Skeletal muscle tissue (tissue), 4 donors: ENCODE measurements around the gene ZNF48. TPM values are rescaled to one million over a fixed set of nuclear protein-coding genes. Genes with fewer than 3 reads are reported as not detected.

Source experiments
- H3K27ac ChIP-seq: one replicate; pipeline ENCODE4 v1.7.0; 2013; ENCODE audit warnings: mild to moderate bottlenecking, low read depth, low read length, inconsistent platforms
- H3K27me3 ChIP-seq, 3 donors: one replicate each; pipeline ENCODE4 v1.7.0; 2013; ENCODE audit warnings: low read length in 3 of 3; ENCODE audit not compliant: control insufficient read depth in 3 of 3, insufficient read depth in 3 of 3
- H3K36me3 ChIP-seq, 3 donors: one replicate each; pipeline ENCODE4 v1.7.0; 2013; ENCODE audit warnings: low read length in 3 of 3; ENCODE audit not compliant: control insufficient read depth in 3 of 3, insufficient read depth in 3 of 3
- H3K4me1 ChIP-seq, 3 donors: one replicate each; pipeline ENCODE4 v1.7.0; 2013; ENCODE audit warnings: low read length in 3 of 3, mild to moderate bottlenecking in 3 of 3; ENCODE audit not compliant: control insufficient read depth in 3 of 3, insufficient read depth in 3 of 3
- H3K4me3 ChIP-seq, 3 donors: one replicate each; pipeline ENCODE4 v1.7.0; 2013; ENCODE audit warnings: low read length in 3 of 3
- H3K9ac ChIP-seq, 3 donors: one replicate each; pipeline ENCODE4 v1.7.0; 2013; ENCODE audit warnings: low read length in 3 of 3, mild to moderate bottlenecking in 3 of 3, moderate library complexity in 2 of 3, low read depth in 1 of 3
- H3K9me3 ChIP-seq, 3 donors: one replicate each; pipeline ENCODE4 v1.7.0; 2013; ENCODE audit warnings: low read length in 3 of 3; ENCODE audit not compliant: control insufficient read depth in 3 of 3
- total RNA-seq: library from RNA; depleted of rRNA; stranded (reverse); fragments of >200 nt; gene quantifications from one replicate; pipeline ENCODE4 v1.2.3, GENCODE V29; 2014
- donor health status: Osteomylitis.

The ZNF48 gene
- total RNA-seq, 1 donor from 2014 or later: 6.3 TPM

- no peaks in the 10 kb centered on the region for H3K27me3 ChIP-seq
- H3K4me1 ChIP-seq: peaks cover 17 to 20% (median 20%) of the 10 kb centered on the region in 3 donors
- H3K4me3 ChIP-seq: peak overlapping the region; percentile 81 to 94 (median 89)
- H3K27ac ChIP-seq: peak overlapping the region; percentile 80
- H3K9me3 ChIP-seq: no peaks in the 10 kb centered on the region
- H3K9ac ChIP-seq: peak overlapping the region; percentile 74 to 86 (median 84)
- H3K36me3 ChIP-seq: peaks cover 7 to 10% (median 8%) of the 10 kb centered on the region in 3 donors
Observed at GRCh38 chr16:30430428-30430970, 35.3 kb downstream of the ZNF48 start.

- H3K27me3 ChIP-seq: no peaks in the 10 kb centered on the region
- no peak overlapping the region for H3K9ac ChIP-seq
- no peak overlapping the region for H3K27ac ChIP-seq
- no peaks in the 10 kb centered on the region for H3K36me3 ChIP-seq
- H3K4me3 ChIP-seq: no peak overlapping the region
- peaks cover 5 to 7% (median 6%) of the 10 kb centered on the region in 3 donors for H3K4me1 ChIP-seq
- H3K9me3 ChIP-seq: no peaks in the 10 kb centered on the region
Observed at GRCh38 chr16:30434852-30435251, 39.6 kb downstream of the ZNF48 start.

- Histone ChIP-seq H3K27ac (no peak overlapping the region), H3K9me3 (no peaks in the 10 kb centered on the region), H3K4me1 (no peaks in the 10 kb centered on the region), H3K4me3 (no peak overlapping the region), H3K9ac (no peak overlapping the region), H3K27me3 (no peaks in the 10 kb centered on the region), H3K36me3 (no peaks in the 10 kb centered on the region)
Observed at GRCh38 chr16:30437511-30438046, 42.4 kb downstream of the ZNF48 start.

- Histone ChIP-seq H3K27me3 (no peaks in the 10 kb centered on the region), H3K4me3 (no peak overlapping the region), H3K9me3 (no peaks in the 10 kb centered on the region), H3K27ac (no peak overlapping the region), H3K9ac (no peak overlapping the region), H3K36me3 (peaks cover 2 to 5% (median 4%) of the 10 kb centered on the region in 3 donors), H3K4me1 (peaks cover 4 to 8% (median 8%) of the 10 kb centered on the region in 3 donors)
Observed at GRCh38 chr16:30438835-30439234, 43.6 kb downstream of the ZNF48 start.

- peaks cover 14 to 18% (median 16%) of the 10 kb centered on the region in 3 donors for H3K4me1 ChIP-seq
- H3K36me3 ChIP-seq: peaks cover 4 to 9% (median 5%) of the 10 kb centered on the region in 3 donors
- H3K9ac ChIP-seq: no peak overlapping the region
- no peaks in the 10 kb centered on the region for H3K27me3 ChIP-seq
- no peak overlapping the region for H3K4me3 ChIP-seq
- no peaks in the 10 kb centered on the region for H3K9me3 ChIP-seq
- H3K27ac ChIP-seq: no peak overlapping the region
Observed at GRCh38 chr16:30439720-30440348, 44.6 kb downstream of the ZNF48 start.

- Histone ChIP-seq H3K9ac (peak overlapping the region in 1 of 3 donors; percentile 21), H3K4me1 (peaks cover 21 to 26% (median 22%) of the 10 kb centered on the region in 3 donors), H3K27ac (no peak overlapping the region), H3K9me3 (no peaks in the 10 kb centered on the region), H3K27me3 (no peaks in the 10 kb centered on the region), H3K36me3 (peaks cover 4 to 9% (median 5%) of the 10 kb centered on the region in 3 donors), H3K4me3 (peak overlapping the region in 1 of 3 donors; percentile 78)
Observed at GRCh38 chr16:30443631-30444030, 48.4 kb downstream of the ZNF48 start.

DNA sequence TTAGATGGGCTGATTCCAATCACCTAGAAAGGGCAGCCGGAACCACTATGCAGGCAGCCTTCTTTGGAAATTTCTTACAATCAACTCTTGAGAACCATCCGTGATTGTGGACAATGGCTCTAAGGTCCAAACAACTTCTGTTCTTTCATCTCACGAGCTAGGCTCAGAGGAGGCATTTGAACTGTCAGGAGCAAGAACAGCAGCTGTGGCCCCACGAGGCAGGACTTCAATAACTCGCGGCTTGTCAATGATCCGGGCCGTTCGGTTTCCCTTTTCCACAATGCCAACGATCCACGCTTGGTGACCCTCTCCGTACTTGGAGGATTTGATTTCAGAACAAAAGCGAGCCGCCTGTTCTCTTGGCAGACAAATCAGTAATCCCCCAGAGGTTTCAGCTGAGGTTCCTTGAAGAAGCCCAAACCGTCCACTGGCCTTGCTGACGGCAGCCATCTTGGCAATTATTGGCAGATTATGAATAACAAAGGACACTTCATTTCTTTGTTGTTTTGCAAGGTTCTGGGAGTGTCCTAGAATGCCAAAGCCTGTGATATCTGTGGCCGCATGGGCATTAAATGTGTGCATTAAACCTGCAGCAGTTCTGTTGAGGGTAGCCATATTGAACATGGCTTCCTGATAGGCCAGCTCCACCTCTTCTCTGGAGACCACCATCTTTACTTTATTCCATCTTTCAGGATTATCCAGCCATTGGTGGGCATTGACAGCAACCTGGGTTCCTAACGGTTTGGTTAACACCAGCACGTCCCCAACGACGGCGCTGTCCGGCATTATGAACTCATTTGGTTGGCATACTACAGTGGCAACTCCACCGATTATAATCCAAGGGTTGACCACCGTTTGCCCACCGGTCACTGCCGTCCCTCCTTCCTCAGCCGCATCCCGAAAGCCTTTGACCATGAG, 49.3 kb downstream of the ZNF48 start:
- no peaks in the 10 kb centered on the region for H3K9me3 ChIP-seq
- H3K27ac ChIP-seq: peak overlapping the region; percentile 97
- peak overlapping the region; percentile 78 to 98 (median 91) for H3K4me3 ChIP-seq
- peaks cover 4 to 9% (median 5%) of the 10 kb centered on the region in 3 donors for H3K36me3 ChIP-seq
- H3K27me3 ChIP-seq: no peaks in the 10 kb centered on the region
- H3K9ac ChIP-seq: peak overlapping the region; percentile 96 to 100 (median 98)
- H3K4me1 ChIP-seq: peaks cover 21 to 26% (median 22%) of the 10 kb centered on the region in 3 donors

GRCh38 chr16:30445149-30445407, 49.9 kb downstream of the ZNF48 start:
- peaks cover 4 to 9% (median 5%) of the 10 kb centered on the region in 3 donors for H3K36me3 ChIP-seq
- peak overlapping the region; percentile 96 to 100 (median 98) for H3K9ac ChIP-seq
- H3K27ac ChIP-seq: peak overlapping the region; percentile 97
- peak overlapping the region; percentile 78 to 98 (median 91) for H3K4me3 ChIP-seq
- H3K4me1 ChIP-seq: peaks cover 21 to 26% (median 22%) of the 10 kb centered on the region in 3 donors
- no peaks in the 10 kb centered on the region for H3K27me3 ChIP-seq
- no peaks in the 10 kb centered on the region for H3K9me3 ChIP-seq

- Histone ChIP-seq H3K4me3 (peak within 1 kb of the TSS; percentile 78 to 98 (median 91)), H3K9me3 (no peaks in the 10 kb centered on the region), H3K27ac (peak within 1 kb of the TSS; percentile 97), H3K4me1 (peaks cover 21 to 26% (median 22%) of the 10 kb centered on the region in 3 donors), H3K36me3 (peaks cover 4 to 9% (median 5%) of the 10 kb centered on the region in 3 donors), H3K27me3 (no peaks in the 10 kb centered on the region), H3K9ac (peak within 1 kb of the TSS; percentile 96 to 100 (median 98))
Observed at GRCh38 chr16:30445408-30446202, 50.4 kb downstream of the ZNF48 start, which contains the start of gene SEPHS2. Gene SEPHS2 (minus strand): TSS chr16:30445874. CDS start chr16:30445727, 147 bp downstream.
